ENCODE results near the gene SLC6A6. TPM values are rescaled to one million over a fixed set of nuclear protein-coding genes. Genes with fewer than 3 reads are reported as not detected.

Gene SLC6A6
- total and polyA plus RNA-seq, 10 of the 15 experiments (the other 5 are each of a cell fraction or from before 2014, with no cell fraction given) = 5.6 to 47.0 (median 20.2) TPM

DNA sequence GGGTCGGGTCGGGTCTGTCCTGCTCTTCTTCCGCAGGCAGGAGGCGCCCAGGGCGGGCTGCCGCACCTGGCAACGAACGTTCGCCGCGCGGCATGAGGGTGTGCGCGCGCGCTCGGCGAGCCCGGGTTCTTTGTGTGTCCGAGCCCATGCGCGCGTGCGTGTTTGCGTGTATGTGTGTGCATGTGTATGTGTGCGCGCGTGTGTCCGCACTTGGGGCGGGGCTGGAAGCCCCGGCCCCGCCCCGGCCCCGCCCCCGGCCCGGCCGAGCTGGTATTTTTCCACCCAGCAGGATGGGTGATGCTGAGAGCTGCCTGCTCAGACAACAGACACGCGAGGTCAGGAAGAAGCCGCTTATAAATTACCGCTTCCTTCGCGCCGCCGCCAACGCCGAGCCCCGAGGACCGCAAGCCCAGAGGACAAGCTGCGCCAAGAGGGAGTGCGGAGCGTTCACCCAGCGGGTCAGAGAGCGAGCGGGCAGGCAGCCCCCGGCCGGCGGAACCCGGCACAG lies at the start of gene SLC6A6 (continued):
- TF ChIP-seq ZZZ3 (IDR thresholded peaks at IDR 0.05; ENCODE audit: control insufficient read depth, insufficient read length, low read depth) = no peak
- no peak for TF ChIP-seq HSF1 (IDR thresholded peaks at IDR 0.05; ENCODE audit: low read depth, low read length)
- TF ChIP-seq BHLHE40 (IDR thresholded peaks at IDR 0.05; ENCODE audit: borderline replicate concordance in 1 of 2, low read depth in 2 of 2, low read length in 1 of 2) = peak; percentile 67 to 91; a peak in 3 of 4 replicates
- TF ChIP-seq SMC3 (IDR thresholded peaks at IDR 0.05; ENCODE audit: borderline replicate concordance, low read length) = peak; percentile 72
- TF ChIP-seq NR2F1 (conservative IDR thresholded peaks at IDR 0.05) = peak; percentile 70; the same call in 1 of the 2 replicates
- TF ChIP-seq, protein P1, sequence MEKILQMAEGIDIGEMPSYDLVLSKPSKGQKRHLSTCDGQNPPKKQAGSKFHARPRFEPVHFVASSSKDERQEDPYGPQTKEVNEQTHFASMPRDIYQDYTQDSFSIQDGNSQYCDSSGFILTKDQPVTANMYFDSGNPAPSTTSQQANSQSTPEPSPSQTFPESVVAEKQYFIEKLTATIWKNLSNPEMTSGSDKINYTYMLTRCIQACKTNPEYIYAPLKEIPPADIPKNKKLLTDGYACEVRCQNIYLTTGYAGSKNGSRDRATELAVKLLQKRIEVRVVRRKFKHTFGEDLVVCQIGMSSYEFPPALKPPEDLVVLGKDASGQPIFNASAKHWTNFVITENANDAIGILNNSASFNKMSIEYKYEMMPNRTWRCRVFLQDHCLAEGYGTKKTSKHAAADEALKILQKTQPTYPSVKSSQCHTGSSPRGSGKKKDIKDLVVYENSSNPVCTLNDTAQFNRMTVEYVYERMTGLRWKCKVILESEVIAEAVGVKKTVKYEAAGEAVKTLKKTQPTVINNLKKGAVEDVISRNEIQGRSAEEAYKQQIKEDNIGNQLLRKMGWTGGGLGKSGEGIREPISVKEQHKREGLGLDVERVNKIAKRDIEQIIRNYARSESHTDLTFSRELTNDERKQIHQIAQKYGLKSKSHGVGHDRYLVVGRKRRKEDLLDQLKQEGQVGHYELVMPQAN (conservative IDR thresholded peaks at IDR 0.05) = peak; percentile 68; the same call in 1 of the 2 replicates
- TF ChIP-seq NBN (IDR thresholded peaks at IDR 0.05) = peak; percentile 53; the same call in 1 of the 2 replicates
- TF ChIP-seq NR2C2 (IDR thresholded peaks at IDR 0.05; ENCODE audit: borderline replicate concordance, control insufficient read depth, insufficient read length, low read depth) = no peak
- TF ChIP-seq POLR2AphosphoS2 (IDR thresholded peaks at IDR 0.05; ENCODE audit: low read depth, low read length) = no peak
- no peak for TF ChIP-seq POU2F2 (IDR thresholded peaks at IDR 0.05; ENCODE audit: borderline replicate concordance, low read depth, low read length)
- no peak for TF ChIP-seq MYC (IDR thresholded peaks at IDR 0.05; ENCODE audit: insufficient read depth, insufficient read length, insufficient replicate concordance, low read length, severe bottlenecking)
- TF ChIP-seq SRF (IDR thresholded peaks at IDR 0.05; ENCODE audit: low read depth in 2 of 2, low read length in 2 of 2) = no peak
- no peak for TF ChIP-seq IRF4 (IDR thresholded peaks at IDR 0.05; ENCODE audit: low read depth, low read length)
- no peak for TF ChIP-seq KDM1A (IDR thresholded peaks at IDR 0.05; ENCODE audit: borderline replicate concordance)
- TF ChIP-seq, protein P2, sequence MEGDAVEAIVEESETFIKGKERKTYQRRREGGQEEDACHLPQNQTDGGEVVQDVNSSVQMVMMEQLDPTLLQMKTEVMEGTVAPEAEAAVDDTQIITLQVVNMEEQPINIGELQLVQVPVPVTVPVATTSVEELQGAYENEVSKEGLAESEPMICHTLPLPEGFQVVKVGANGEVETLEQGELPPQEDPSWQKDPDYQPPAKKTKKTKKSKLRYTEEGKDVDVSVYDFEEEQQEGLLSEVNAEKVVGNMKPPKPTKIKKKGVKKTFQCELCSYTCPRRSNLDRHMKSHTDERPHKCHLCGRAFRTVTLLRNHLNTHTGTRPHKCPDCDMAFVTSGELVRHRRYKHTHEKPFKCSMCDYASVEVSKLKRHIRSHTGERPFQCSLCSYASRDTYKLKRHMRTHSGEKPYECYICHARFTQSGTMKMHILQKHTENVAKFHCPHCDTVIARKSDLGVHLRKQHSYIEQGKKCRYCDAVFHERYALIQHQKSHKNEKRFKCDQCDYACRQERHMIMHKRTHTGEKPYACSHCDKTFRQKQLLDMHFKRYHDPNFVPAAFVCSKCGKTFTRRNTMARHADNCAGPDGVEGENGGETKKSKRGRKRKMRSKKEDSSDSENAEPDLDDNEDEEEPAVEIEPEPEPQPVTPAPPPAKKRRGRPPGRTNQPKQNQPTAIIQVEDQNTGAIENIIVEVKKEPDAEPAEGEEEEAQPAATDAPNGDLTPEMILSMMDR (IDR thresholded peaks at IDR 0.05 in 2 of 3, conservative IDR thresholded peaks at IDR 0.05 in 1 of 3; ENCODE audit: control insufficient read depth in 2 of 3, extremely low read depth in 1 of 3, insufficient read depth in 1 of 3, low read depth in 3 of 3, low read length in 3 of 3) = peak; percentile 38 to 54 (median 41); a peak in 5 of 6 replicates
- no peak for TF ChIP-seq RAD51 (IDR thresholded peaks at IDR 0.05)
- no peak for TF ChIP-seq HDAC6 (IDR thresholded peaks at IDR 0.05; ENCODE audit: unreplicated experiment)
- no peak for TF ChIP-seq ATF7 (IDR thresholded peaks at IDR 0.05; ENCODE audit: low read depth)
- TF ChIP-seq SMAD5 (IDR thresholded peaks at IDR 0.05; ENCODE audit: low read depth) = no peak
- peak; percentile 63; the same call in 1 of the 2 replicates for TF ChIP-seq CREM (IDR thresholded peaks at IDR 0.05; ENCODE audit: low read depth)
- TF ChIP-seq, protein P3, sequence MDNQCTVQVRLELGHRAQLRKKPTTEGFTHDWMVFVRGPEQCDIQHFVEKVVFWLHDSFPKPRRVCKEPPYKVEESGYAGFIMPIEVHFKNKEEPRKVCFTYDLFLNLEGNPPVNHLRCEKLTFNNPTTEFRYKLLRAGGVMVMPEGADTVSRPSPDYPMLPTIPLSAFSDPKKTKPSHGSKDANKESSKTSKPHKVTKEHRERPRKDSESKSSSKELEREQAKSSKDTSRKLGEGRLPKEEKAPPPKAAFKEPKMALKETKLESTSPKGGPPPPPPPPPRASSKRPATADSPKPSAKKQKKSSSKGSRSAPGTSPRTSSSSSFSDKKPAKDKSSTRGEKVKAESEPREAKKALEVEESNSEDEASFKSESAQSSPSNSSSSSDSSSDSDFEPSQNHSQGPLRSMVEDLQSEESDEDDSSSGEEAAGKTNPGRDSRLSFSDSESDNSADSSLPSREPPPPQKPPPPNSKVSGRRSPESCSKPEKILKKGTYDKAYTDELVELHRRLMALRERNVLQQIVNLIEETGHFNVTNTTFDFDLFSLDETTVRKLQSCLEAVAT (IDR thresholded peaks at IDR 0.05) = no peak

Measured in GM12878 (cell line).